GM12864 (cell line): Measurements from ENCODE around the gene BANF1.

Source experiments
- DNase-seq: peaks from one replicate; pipeline ENCODE4 v3.0.0-alpha.2; 2011; ENCODE audit warnings: low read depth
- H3K4me3 ChIP-seq: 2 replicates; pipeline ENCODE4 v1.5.1; 2011; ENCODE audit warnings: mild to moderate bottlenecking, low read depth, low read length, control low read depth
- CTCF ChIP-seq: IDR thresholded peaks from 2 replicates; pipeline ENCODE4 v1.5.1; 2011; ENCODE audit warnings: low read depth, mild to moderate bottlenecking, moderate library complexity, low read length, control low read depth, inconsistent platforms; ENCODE audit errors: missing control alignments

The BANF1 gene

DNA sequence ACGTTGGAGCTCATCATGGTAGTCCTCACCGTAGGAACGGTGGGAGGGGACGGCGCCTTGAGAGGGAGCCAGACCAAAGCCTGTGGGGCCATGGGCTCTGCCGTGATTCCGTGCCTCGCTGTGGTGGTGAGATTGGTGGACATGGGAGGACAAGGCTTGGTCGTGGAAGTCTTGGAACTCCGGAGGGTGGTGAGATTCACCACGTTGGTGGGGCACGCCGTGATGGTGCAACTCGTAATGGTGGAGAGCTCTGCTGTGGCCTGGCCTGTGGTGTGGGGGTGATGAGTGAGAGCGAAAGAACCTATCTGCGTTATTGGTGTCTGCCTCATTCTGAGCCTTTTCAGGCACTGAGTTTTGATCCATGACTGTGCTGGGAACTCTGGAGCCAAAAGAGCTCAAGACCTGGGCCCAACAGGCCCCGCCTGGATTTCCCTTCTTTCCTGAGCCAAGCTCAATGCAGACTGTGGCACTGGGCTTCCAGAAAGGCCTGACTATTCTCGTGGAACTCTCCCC lies 23.8 kb downstream of the BANF1 start, which contains the start of gene CATSPER1:
CATSPER1 (minus strand) TSS at position 463 of the 513 bp plus-strand sequence; CDS start at position 363, 100 bp downstream.
- TF ChIP-seq CTCF, result no peak
- H3K4me3 ChIP-seq, result no peak within 1 kb of the TSS
- no peak for DNase-seq

- no peak for TF ChIP-seq CTCF
- no peak overlapping the region for H3K4me3 ChIP-seq
- no peak for DNase-seq
Measured at GRCh38 chr11:66032957-66033735, 30.8 kb downstream of the BANF1 start.

GRCh38 chr11:66035653-66036333 lies 33.5 kb downstream of the BANF1 start:
- H3K4me3 ChIP-seq, result no peak overlapping the region
- no peak for DNase-seq

GRCh38 chr11:66036334-66036710 lies 34.0 kb downstream of the BANF1 start:
- DNase-seq, result no peak
- no peak for TF ChIP-seq CTCF
- H3K4me3 ChIP-seq, result no peak overlapping the region

More at GRCh38 chr11:66035653-66036333, 33.5 kb downstream of the BANF1 start:
- TF ChIP-seq CTCF, result no peak

- no peak for TF ChIP-seq CTCF
- H3K4me3 ChIP-seq, result no peak overlapping the region
- DNase-seq, result no peak
Measured at GRCh38 chr11:66037327-66037726, 35.0 kb downstream of the BANF1 start.

GRCh38 chr11:66039765-66040164 lies 37.5 kb downstream of the BANF1 start:
- no peak overlapping the region for H3K4me3 ChIP-seq
- no peak for DNase-seq
- TF ChIP-seq CTCF, result no peak
